Activated B cell treated with CpG ODN at 0.5 μM for 24 hours (primary cell): ENCODE results near the gene TMEM108. TPM values are rescaled to one million over a fixed set of nuclear protein-coding genes. Genes with fewer than 3 reads are reported as not detected.

Source experiments
- ATAC-seq: fragments of 200-7000 bp; cut with Tn5 transposase; one replicate; pipeline ENCODE4 v1.10.0; 2021; ENCODE audit warnings: low read depth, mild to moderate bottlenecking, moderate library complexity
- CTCF ChIA-PET: fragments of 350-600 bp; sonication (Branson Sonifier 250); formaldehyde crosslinking; loops from one replicate; lab custom pipeline; 2021; ENCODE audit warnings: antibody characterized with exemption; lab: Charles Lee
- POLR2A ChIA-PET: fragments of 350-600 bp; sonication (Branson Sonifier 250); formaldehyde crosslinking; loops from one replicate; lab custom pipeline; 2021; ENCODE audit warnings: antibody characterized with exemption; lab: Charles Lee
- DNase-seq: peaks from one replicate; pipeline ENCODE4 v3.0.0; 2022
- H3K27ac Mint-ChIP-seq: one replicate; pipeline ENCODE4 v1.8.0; 2020; ENCODE audit warnings: mixed read lengths
- H3K27me3 Mint-ChIP-seq: one replicate; pipeline ENCODE4 v1.8.0; 2021; ENCODE audit warnings: mixed read lengths
- H3K36me3 Mint-ChIP-seq: one replicate; pipeline ENCODE4 v1.8.0; 2021; ENCODE audit warnings: low read depth, mixed read lengths
- H3K4me1 Mint-ChIP-seq: one replicate; pipeline ENCODE4 v1.8.0; 2021; ENCODE audit warnings: mixed read lengths
- H3K4me3 Mint-ChIP-seq: one replicate; pipeline ENCODE4 v1.8.0; 2020; ENCODE audit warnings: mild to moderate bottlenecking, mixed read lengths
- H3K9me3 Mint-ChIP-seq: one replicate; pipeline ENCODE4 v1.8.0; 2020; ENCODE audit warnings: mixed read lengths
- CTCF ChIP-seq: fragments of 200-600 bp; IDR thresholded peaks from one replicate; pipeline ENCODE4 v1.8.0; 2022; ENCODE audit warnings: antibody characterized with exemption, mild to moderate bottlenecking
- intact Hi-C: fragments of 100-400 bp; cut with micrococcal nuclease; formaldehyde crosslinking; loops from one replicate; pipeline ENCODE4 v1.15.1; 2024
- total RNA-seq: library from RNA; stranded (reverse); gene quantifications from 2 replicates; pipeline ENCODE4 v1.2.3, GENCODE V29; 2022

The TMEM108 gene
- total RNA-seq, 1 donor from 2014 or later, result not detected

DNA sequence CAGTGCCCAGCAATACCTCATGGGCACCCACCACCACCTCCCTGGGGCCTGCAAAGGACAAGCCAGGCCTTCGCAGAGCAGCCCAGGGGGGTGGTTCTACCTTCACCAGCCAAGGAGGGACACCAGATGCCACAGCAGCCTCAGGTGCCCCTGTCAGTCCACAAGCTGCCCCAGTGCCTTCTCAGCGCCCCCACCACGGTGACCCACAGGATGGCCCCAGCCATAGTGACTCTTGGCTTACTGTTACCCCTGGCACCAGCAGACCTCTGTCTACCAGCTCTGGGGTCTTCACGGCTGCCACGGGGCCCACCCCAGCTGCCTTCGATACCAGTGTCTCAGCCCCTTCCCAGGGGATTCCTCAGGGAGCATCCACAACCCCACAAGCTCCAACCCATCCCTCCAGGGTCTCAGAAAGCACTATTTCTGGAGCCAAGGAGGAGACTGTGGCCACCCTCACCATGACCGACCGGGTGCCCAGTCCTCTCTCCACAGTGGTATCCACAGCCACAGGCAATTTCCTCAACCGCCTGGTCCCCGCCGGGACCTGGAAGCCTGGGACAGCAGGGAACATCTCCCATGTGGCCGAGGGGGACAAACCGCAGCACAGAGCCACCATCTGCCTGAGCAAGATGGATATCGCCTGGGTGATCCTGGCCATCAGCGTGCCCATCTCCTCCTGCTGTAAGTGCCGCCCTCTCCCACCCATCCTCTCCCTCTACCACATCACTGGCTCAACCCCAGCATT lies 342.5 kb downstream of the TMEM108 start:
- intact Hi-C loops, result loop anchor here (10.0 kb wide), 1 partner anchor 336 kb away; no protein-coding TSS in a partner anchor
- no peak for TF ChIP-seq CTCF
- CTCF ChIA-PET, result no interaction called here

GRCh38 chr3:133381346-133382109 lies 343.3 kb downstream of the TMEM108 start:
- POLR2A ChIA-PET, result no interaction called here
- Mint-ChIP-seq H3K36me3 (no peaks in the 10 kb centered on the region), H3K27ac (no peak overlapping the region), H3K4me1 (no peaks in the 10 kb centered on the region), H3K9me3 (no peaks in the 10 kb centered on the region), H3K4me3 (no peak overlapping the region), H3K27me3 (peaks cover 11% of the 10 kb centered on the region)
- no peak for TF ChIP-seq CTCF
- DNase-seq (no peak), ATAC-seq (no peak)
- intact Hi-C loops, result loop anchor here (10.0 kb wide), 1 partner anchor 337 kb away; no protein-coding TSS in a partner anchor
- CTCF ChIA-PET, result interaction anchor here (0.6 to 4.2 kb wide), 3 partner anchors 16 to 655 kb away, joined by 3 to 15 read pairs (median 4); no protein-coding TSS in a partner anchor

More for the DNA sequence above, 342.5 kb downstream of the TMEM108 start:
- no peaks in the 10 kb centered on the region for H3K4me1 Mint-ChIP-seq
- no peaks in the 10 kb centered on the region for H3K36me3 Mint-ChIP-seq
- POLR2A ChIA-PET, result no interaction called here
- H3K27me3 Mint-ChIP-seq, result peaks cover 10% of the 10 kb centered on the region
- no peak for DNase-seq
- H3K4me3 Mint-ChIP-seq, result no peak overlapping the region
- no peak for ATAC-seq
- H3K9me3 Mint-ChIP-seq, result no peaks in the 10 kb centered on the region
- H3K27ac Mint-ChIP-seq, result no peak overlapping the region

DNA sequence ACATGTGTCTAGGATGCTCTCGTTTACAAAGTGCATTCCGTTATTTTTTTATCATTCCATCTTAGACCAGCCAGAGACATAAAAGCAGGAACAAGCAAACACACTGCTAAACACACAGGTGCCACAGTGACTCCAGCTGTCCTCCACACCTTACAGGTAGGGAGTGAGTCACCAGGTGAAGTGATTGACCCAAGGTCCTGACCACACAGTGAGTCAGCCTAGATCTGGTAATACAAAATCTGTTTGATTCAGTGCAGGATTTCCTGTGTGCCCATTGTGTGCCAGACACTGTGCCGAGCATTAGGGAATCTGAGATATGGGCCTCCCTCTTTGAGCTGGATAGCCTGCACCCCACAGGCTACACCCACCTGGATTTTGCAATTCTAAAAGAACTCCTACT lies 345.0 kb downstream of the TMEM108 start:
- H3K4me1 Mint-ChIP-seq, result no peaks in the 10 kb centered on the region
- H3K27ac Mint-ChIP-seq, result no peak overlapping the region
- ChIA-PET CTCF (interaction anchor here (0.7 to 4.2 kb wide), 3 partner anchors 17 to 657 kb away, joined by 3 to 15 read pairs (median 4); no protein-coding TSS in a partner anchor), POLR2A (no interaction called here)
- no peak for TF ChIP-seq CTCF
- intact Hi-C loops, result loop anchor here (10.0 kb wide), 1 partner anchor 338 kb away; no protein-coding TSS in a partner anchor
- no peaks in the 10 kb centered on the region for H3K36me3 Mint-ChIP-seq
- no peak overlapping the region for H3K4me3 Mint-ChIP-seq
- H3K9me3 Mint-ChIP-seq, result no peaks in the 10 kb centered on the region
- DNase-seq (no peak), ATAC-seq (no peak)
- peaks cover 11% of the 10 kb centered on the region for H3K27me3 Mint-ChIP-seq

DNA sequence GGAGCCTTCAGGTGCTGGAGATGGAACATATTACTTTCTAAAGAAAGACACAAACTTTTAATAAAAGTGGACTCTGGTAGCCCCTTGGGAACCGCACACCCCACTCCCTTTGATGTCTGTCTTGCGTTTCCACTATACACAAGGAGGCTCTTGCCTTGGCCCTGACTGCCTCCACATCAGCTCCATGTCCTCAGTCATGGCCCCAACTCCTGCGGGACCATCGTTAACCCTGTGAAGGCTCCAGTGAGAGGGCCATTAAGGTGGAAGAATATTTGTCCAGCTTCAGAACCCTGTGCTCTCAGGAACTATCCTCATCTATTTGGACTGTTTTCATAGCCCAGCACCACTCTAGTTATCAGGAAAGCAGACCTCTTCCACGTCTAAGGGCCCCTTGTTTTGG lies 345.6 kb downstream of the TMEM108 start:
- Mint-ChIP-seq H3K27ac (no peak overlapping the region), H3K36me3 (no peaks in the 10 kb centered on the region), H3K4me1 (no peaks in the 10 kb centered on the region), H3K4me3 (no peak overlapping the region), H3K27me3 (peaks cover 11% of the 10 kb centered on the region), H3K9me3 (no peaks in the 10 kb centered on the region)
- ChIA-PET POLR2A (no interaction called here), CTCF (interaction anchor here (0.7 to 4.2 kb wide), 2 partner anchors 189 to 657 kb away, joined by 3 to 15 read pairs; no protein-coding TSS in a partner anchor)
- no peak for DNase-seq
- no peak for ATAC-seq
- intact Hi-C loops, result loop anchor here (1.0 to 10.0 kb wide), 3 partner anchors 339 to 724 kb away; partner anchors contain the start of gene ACAD11
- no peak for TF ChIP-seq CTCF
